ENCODE data around the gene WWC1. TPM values are rescaled to one million over a fixed set of nuclear protein-coding genes. Genes with fewer than 3 reads are reported as not detected.
A peak's percentile ranks its signal among the peaks of the same experiment; 100 is the strongest.

The WWC1 gene
- total RNA-seq, 1 donor from 2014 or later = 118 TPM

DNA sequence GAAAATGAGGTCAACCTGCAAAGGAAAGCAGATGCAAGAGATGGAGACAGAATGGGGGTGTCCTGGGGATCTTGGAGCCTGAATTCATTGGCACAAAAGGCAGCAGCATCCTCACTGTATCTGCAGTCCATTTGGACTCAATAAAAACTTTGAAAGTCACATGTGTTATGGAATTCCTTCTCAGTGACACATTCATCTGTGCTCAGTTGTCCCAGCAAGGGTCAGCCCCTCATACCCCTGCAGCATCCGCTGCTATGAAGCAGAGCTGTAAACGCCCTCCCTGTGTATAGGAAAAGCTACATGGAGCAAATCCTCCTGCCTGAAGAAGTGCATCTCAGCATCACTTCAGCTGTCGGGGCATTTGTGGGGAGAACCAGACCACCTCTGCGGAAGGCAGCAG, 180.3 kb downstream of the WWC1 start:
- H3K4me3 ChIP-seq (ENCODE audit: low read depth, low read length) = no peak overlapping the region
- peaks cover 8% of the 10 kb centered on the region for H3K36me3 ChIP-seq (ENCODE audit: control insufficient read depth, insufficient read depth, low read length)
- TF ChIP-seq, protein P1, sequence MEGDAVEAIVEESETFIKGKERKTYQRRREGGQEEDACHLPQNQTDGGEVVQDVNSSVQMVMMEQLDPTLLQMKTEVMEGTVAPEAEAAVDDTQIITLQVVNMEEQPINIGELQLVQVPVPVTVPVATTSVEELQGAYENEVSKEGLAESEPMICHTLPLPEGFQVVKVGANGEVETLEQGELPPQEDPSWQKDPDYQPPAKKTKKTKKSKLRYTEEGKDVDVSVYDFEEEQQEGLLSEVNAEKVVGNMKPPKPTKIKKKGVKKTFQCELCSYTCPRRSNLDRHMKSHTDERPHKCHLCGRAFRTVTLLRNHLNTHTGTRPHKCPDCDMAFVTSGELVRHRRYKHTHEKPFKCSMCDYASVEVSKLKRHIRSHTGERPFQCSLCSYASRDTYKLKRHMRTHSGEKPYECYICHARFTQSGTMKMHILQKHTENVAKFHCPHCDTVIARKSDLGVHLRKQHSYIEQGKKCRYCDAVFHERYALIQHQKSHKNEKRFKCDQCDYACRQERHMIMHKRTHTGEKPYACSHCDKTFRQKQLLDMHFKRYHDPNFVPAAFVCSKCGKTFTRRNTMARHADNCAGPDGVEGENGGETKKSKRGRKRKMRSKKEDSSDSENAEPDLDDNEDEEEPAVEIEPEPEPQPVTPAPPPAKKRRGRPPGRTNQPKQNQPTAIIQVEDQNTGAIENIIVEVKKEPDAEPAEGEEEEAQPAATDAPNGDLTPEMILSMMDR (IDR thresholded peaks at IDR 0.05; ENCODE audit: insufficient read depth, low read length, poor library complexity, severe bottlenecking) = no peak
- no peak for DNase-seq (ENCODE audit: low read depth)
- H3K27me3 ChIP-seq (ENCODE audit: control insufficient read depth, insufficient read depth, low read length) = no peaks in the 10 kb centered on the region

DNA sequence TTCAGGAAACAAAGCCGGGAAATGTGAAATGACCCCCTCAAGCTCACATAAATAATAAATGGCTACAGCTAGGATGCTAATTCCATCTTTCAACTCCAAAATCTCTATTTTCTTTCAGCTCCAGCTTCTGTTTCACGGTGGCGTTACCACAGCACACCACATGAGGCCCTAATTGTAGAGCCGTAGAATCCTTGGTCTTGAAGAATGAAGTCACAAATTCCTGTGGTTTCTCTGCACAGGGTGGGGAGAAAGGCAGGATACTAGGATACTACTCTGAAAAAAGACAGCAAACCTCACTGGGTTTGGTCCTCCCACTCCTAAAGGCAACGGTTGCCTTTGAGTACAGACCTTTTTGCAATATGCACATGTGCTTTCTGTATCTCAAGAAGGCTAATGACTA, 180.9 kb downstream of the WWC1 start:
- peak; percentile 86 for DNase-seq (ENCODE audit: low read depth)
- Histone ChIP-seq H3K27me3 (ENCODE audit: control insufficient read depth, insufficient read depth, low read length) (no peaks in the 10 kb centered on the region), H3K4me3 (ENCODE audit: low read depth, low read length) (no peak overlapping the region), H3K36me3 (ENCODE audit: control insufficient read depth, insufficient read depth, low read length) (peaks cover 8% of the 10 kb centered on the region)
- TF ChIP-seq, protein P1 (IDR thresholded peaks at IDR 0.05; ENCODE audit: insufficient read depth, low read length, poor library complexity, severe bottlenecking) = peak; percentile 47

DNA sequence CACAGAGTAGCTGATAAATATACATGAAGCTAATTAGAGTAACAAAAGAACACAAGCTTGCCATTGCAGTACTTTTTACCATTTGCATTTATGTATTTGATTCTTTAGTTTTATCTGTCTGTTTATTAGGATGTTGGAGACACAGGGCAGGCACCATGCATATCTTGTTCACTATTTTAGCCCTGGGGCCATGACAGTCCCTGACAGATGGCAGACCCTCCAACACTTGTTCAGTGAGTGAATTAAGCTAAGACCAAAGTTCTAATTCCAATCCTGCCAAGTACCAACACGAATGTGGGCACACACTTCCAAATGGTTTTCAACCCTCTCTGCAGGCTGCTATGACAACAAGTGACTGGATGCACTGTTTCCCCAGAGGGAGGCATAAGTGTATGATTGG, 182.9 kb downstream of the WWC1 start:
- Histone ChIP-seq H3K27me3 (ENCODE audit: control insufficient read depth, insufficient read depth, low read length) (no peaks in the 10 kb centered on the region), H3K36me3 (ENCODE audit: control insufficient read depth, insufficient read depth, low read length) (peaks cover 4% of the 10 kb centered on the region), H3K4me3 (ENCODE audit: low read depth, low read length) (no peak overlapping the region)
- no peak for DNase-seq (ENCODE audit: low read depth)
- TF ChIP-seq, protein P1 (IDR thresholded peaks at IDR 0.05; ENCODE audit: insufficient read depth, low read length, poor library complexity, severe bottlenecking) = no peak

DNA sequence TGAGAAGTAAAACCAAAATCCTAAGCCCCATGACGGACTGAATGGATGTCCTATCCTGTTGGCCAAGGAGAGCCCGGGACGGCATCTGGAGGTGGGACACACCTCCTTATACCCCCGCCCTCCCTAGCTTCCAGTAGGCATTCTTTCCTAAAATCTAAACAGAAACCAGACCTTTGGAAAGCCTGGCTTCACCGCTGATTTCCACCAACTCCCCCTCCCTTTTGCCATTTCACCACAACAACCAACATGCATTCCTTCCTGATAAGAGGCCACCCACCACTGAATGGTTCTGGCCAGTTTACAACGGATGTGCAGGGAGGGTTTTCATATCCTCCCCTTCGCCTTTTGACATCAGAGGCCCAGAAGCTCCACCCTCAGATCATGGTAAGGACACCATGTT, 185.6 kb downstream of the WWC1 start:
- Histone ChIP-seq H3K4me3 (ENCODE audit: low read depth, low read length) (no peak overlapping the region), H3K36me3 (ENCODE audit: control insufficient read depth, insufficient read depth, low read length) (peaks cover 2% of the 10 kb centered on the region), H3K27me3 (ENCODE audit: control insufficient read depth, insufficient read depth, low read length) (no peaks in the 10 kb centered on the region)
- TF ChIP-seq, protein P1 (IDR thresholded peaks at IDR 0.05; ENCODE audit: insufficient read depth, low read length, poor library complexity, severe bottlenecking) = no peak
- no peak for DNase-seq (ENCODE audit: low read depth)

GRCh38 chr5:168479166-168479565, 187.7 kb downstream of the WWC1 start:
- H3K4me3 ChIP-seq (ENCODE audit: low read depth, low read length) = no peak overlapping the region
- no peak for DNase-seq (ENCODE audit: low read depth)
- H3K36me3 ChIP-seq (ENCODE audit: control insufficient read depth, insufficient read depth, low read length) = peaks cover 2% of the 10 kb centered on the region
- no peaks in the 10 kb centered on the region for H3K27me3 ChIP-seq (ENCODE audit: control insufficient read depth, insufficient read depth, low read length)
- TF ChIP-seq, protein P1 (IDR thresholded peaks at IDR 0.05; ENCODE audit: insufficient read depth, low read length, poor library complexity, severe bottlenecking) = no peak

DNA sequence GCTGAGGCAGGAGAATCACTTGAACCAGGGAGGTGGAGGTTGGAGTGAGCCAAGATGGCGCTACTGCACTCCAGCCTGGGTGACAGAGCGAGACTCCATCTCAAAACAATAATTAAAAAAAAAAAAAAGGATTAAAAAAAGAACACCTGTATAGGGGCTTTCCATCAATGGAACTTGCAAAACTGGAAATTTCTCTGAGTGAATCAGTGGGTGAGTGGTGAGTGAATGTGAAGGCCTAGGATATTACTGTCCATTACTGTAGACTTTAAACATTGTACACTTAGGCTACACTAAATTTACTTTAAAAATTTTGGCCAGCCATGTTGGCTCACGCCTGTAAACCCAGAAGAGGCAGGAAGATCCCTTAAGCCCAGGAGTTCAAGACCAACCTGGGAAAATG, 189.2 kb downstream of the WWC1 start:
- H3K36me3 ChIP-seq (ENCODE audit: control insufficient read depth, insufficient read depth, low read length) = no peaks in the 10 kb centered on the region
- no peaks in the 10 kb centered on the region for H3K27me3 ChIP-seq (ENCODE audit: control insufficient read depth, insufficient read depth, low read length)
- TF ChIP-seq, protein P1 (IDR thresholded peaks at IDR 0.05; ENCODE audit: insufficient read depth, low read length, poor library complexity, severe bottlenecking) = no peak
- H3K4me3 ChIP-seq (ENCODE audit: low read depth, low read length) = no peak overlapping the region
- no peak for DNase-seq (ENCODE audit: low read depth)
